Gastrocnemius medialis (tissue), 4 donors: ENCODE results near the gene ZBTB16.

Experiments
- CTCF ChIP-seq, 5 experiments: fragments of 450-650 bp in 3 of 5; fragments of 200-600 bp in 2 of 5; sonication (generic) in 2 of 5; IDR thresholded peaks in 4 of 5; conservative IDR thresholded peaks in 1 of 5; 1 replicate in 4 of 5; 2 replicates in 1 of 5; pipeline ENCODE4 v1.5.1; 2016 to 2019; ENCODE audit warnings: antibody characterized with exemption in 5 of 5, mild to moderate bottlenecking in 3 of 5, moderate library complexity in 3 of 5
- POLR2A ChIP-seq, 2 donors: fragments of 450-650 bp; IDR thresholded peaks; one replicate each; pipeline ENCODE4 v1.6.1; 2017; ENCODE audit warnings: antibody characterized with exemption in 2 of 2, mild to moderate bottlenecking in 2 of 2, moderate library complexity in 2 of 2

DNA sequence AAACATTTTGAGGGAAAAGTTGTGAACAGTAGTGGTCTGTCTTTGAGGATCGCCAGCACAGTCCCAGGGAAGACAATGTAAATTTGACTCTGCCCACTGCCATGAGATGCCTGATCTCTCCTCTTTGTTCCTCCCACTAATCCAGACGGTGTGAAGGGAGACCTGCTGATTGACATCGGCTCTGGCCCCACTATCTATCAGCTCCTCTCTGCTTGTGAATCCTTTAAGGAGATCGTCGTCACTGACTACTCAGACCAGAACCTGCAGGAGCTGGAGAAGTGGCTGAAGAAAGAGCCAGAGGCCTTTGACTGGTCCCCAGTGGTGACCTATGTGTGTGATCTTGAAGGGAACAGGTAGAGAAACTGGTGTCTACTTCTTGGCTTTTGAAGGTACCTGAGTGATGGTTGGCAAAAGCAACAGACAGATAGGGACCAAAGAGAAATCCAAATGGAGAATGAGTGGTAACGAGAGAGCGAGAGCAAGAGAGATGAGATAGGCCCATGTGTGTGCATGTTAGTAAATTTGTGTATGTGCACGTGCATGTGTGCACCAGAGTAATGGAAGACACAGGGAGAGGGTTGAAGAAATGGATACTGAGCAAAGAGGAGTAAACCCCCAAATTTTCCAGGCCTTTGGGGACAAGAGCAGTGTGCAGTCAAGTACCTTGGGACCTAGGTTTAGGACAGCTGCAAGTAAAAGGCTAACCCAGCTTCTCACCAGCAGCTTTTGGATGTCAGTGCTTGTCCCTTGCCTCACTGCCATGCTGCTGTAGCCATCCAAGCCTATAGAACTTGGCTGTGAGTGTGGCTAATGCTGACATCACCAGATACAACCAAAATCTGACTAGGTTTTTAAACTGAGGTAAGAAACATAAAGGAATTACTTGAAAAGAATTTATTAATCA, 238.5 kb downstream of the ZBTB16 start:
- TF ChIP-seq CTCF (IDR thresholded peaks at IDR 0.05 in 4 of 5, conservative IDR thresholded peaks at IDR 0.05 in 1 of 5) (no peak), POLR2A (IDR thresholded peaks at IDR 0.05) (no peak)
